Liver (tissue), 9 donors: ENCODE data around the gene RNLS. TPM values are rescaled to one million over a fixed set of nuclear protein-coding genes. Genes with fewer than 3 reads are reported as not detected.

Source experiments
- DNase-seq: peaks from one replicate; pipeline ENCODE4 v3.0.0-alpha.2; 2017; ENCODE audit warnings: low spot score
- H3K27ac ChIP-seq, 2 donors: one replicate each; pipeline ENCODE4 v1.7.0; 2013; ENCODE audit warnings: inconsistent platforms in 2 of 2, low read length in 2 of 2, control low read depth in 1 of 2, low read depth in 1 of 2, mild to moderate bottlenecking in 1 of 2
- H3K27me3 ChIP-seq, 4 donors: one replicate each; pipeline versions ENCODE4 v1.6.1 to v1.7.0; 2013; ENCODE audit warnings: low read length in 3 of 4, inconsistent platforms in 1 of 4, mild to moderate bottlenecking in 1 of 4, moderate library complexity in 1 of 4; ENCODE audit not compliant: control insufficient read depth in 4 of 4, insufficient read depth in 4 of 4
- H3K36me3 ChIP-seq, 4 donors: one replicate each; pipeline versions ENCODE4 v1.6.1 to v1.7.0; 2013; ENCODE audit warnings: low read length in 3 of 4, mild to moderate bottlenecking in 3 of 4, low read depth in 1 of 4, moderate library complexity in 1 of 4; ENCODE audit not compliant: control insufficient read depth in 4 of 4, insufficient read depth in 3 of 4
- H3K4me1 ChIP-seq, 4 donors: one replicate each; pipeline versions ENCODE4 v1.6.1 to v1.7.0; 2013; ENCODE audit warnings: low read length in 3 of 4, mild to moderate bottlenecking in 3 of 4, moderate library complexity in 1 of 4; ENCODE audit not compliant: control insufficient read depth in 4 of 4, insufficient read depth in 4 of 4
- H3K4me3 ChIP-seq, 3 donors: one replicate each; pipeline versions ENCODE4 v1.6.1 to v1.7.0; 2013; ENCODE audit warnings: low read length in 3 of 3, control low read depth in 1 of 3, low read depth in 1 of 3, mild to moderate bottlenecking in 1 of 3
- H3K9ac ChIP-seq, 2 donors: one replicate each; pipeline ENCODE4 v1.7.0; 2013; ENCODE audit warnings: low read length in 2 of 2, mild to moderate bottlenecking in 2 of 2, moderate library complexity in 2 of 2, control low read depth in 1 of 2, low read depth in 1 of 2
- H3K9me3 ChIP-seq, 4 donors: one replicate each; pipeline versions ENCODE4 v1.6.1 to v1.7.0; 2013; ENCODE audit warnings: low read length in 3 of 4; ENCODE audit not compliant: control insufficient read depth in 4 of 4
- FOXA1 ChIP-seq: IDR thresholded peaks from 2 replicates; pipeline ENCODE4 v1.6.1; 2016; ENCODE audit warnings: antibody characterized with exemption
- FOXA2 ChIP-seq: IDR thresholded peaks from 2 replicates; pipeline ENCODE4 v1.6.1; 2016; ENCODE audit warnings: antibody characterized with exemption
- GABPA ChIP-seq, 2 donors: IDR thresholded peaks in 1 of 2; conservative IDR thresholded peaks in 1 of 2; 2 replicates each; pipeline ENCODE4 v1.6.1; 2016; ENCODE audit warnings: antibody characterized with exemption in 2 of 2, mild to moderate bottlenecking in 1 of 2, moderate library complexity in 1 of 2
- HNF4A ChIP-seq, 2 donors: conservative IDR thresholded peaks; 2 replicates each; pipeline ENCODE4 v1.6.1; 2016; ENCODE audit warnings: antibody characterized with exemption in 2 of 2, mild to moderate bottlenecking in 2 of 2
- HNF4G ChIP-seq: IDR thresholded peaks from 2 replicates; pipeline ENCODE4 v1.6.1; 2016; ENCODE audit warnings: antibody characterized with exemption
- JUND ChIP-seq, 2 donors: IDR thresholded peaks; 2 replicates each; pipeline ENCODE4 v1.6.1; 2016; ENCODE audit warnings: antibody characterized with exemption in 2 of 2
- NR2F2 ChIP-seq: IDR thresholded peaks from 2 replicates; pipeline ENCODE4 v1.6.1; 2016; ENCODE audit warnings: antibody characterized with exemption
- RAD21 ChIP-seq, 2 donors: IDR thresholded peaks; 2 replicates each; pipeline ENCODE4 v1.6.1; 2016; ENCODE audit warnings: antibody characterized with exemption in 2 of 2, mild to moderate bottlenecking in 2 of 2
- RXRA ChIP-seq, 2 donors: IDR thresholded peaks; 2 replicates each; pipeline ENCODE4 v1.6.1; 2017 to 2018; ENCODE audit warnings: antibody characterized with exemption in 2 of 2, mild to moderate bottlenecking in 1 of 2
- TAF1 ChIP-seq: conservative IDR thresholded peaks from 2 replicates; pipeline ENCODE4 v1.6.1; 2016; ENCODE audit warnings: antibody characterized with exemption, mild to moderate bottlenecking
- YY1 ChIP-seq: IDR thresholded peaks from 2 replicates; pipeline ENCODE4 v1.6.1; 2016; ENCODE audit warnings: antibody characterized with exemption, mild to moderate bottlenecking
- WGBS: extraction: QIAGEN DNeasy Blood & Tissue Kit; methylation state at CpG from one replicate; pipeline ENCODE4 v1.1.7; 2013; 5-methylcytosine and 5-hydroxymethylcytosine counted together
- polyA plus RNA-seq, 2 donors: library from polyadenylated mRNA; stranded (reverse) in 1 of 2; unstranded in 1 of 2; fragments of 200-250 nt in 1 of 2; fragments of >200 nt in 1 of 2; fragmentation: Nextera tagmentation in 1 of 2; extraction: Ambion mirVana in 1 of 2; gene quantifications; one replicate each; pipeline versions ENCODE4 v1.2.1 to v1.2.3, GENCODE V29; 2013 to 2015
- total RNA-seq, 2 donors: library from RNA; depleted of rRNA; stranded (reverse); fragments of >200 nt; gene quantifications; one replicate each; pipeline ENCODE4 v1.2.3, GENCODE V29; 2014
- TF ChIP-seq, protein P1 (sequence below): IDR thresholded peaks from 2 replicates; pipeline ENCODE4 v1.6.1; 2016; ENCODE audit warnings: antibody characterized with exemption
- TF ChIP-seq, protein P2 (sequence below): IDR thresholded peaks from 2 replicates; pipeline ENCODE4 v1.6.1; 2016; ENCODE audit warnings: antibody characterized with exemption
- TF ChIP-seq, protein P3 (sequence below): IDR thresholded peaks from 2 replicates; pipeline ENCODE4 v1.6.1; 2016; ENCODE audit warnings: antibody characterized with exemption, mild to moderate bottlenecking
- donor health status: healthy.
- donor health status: healthy.
- donor health status: healthy.
- donor health status: healthy.
- donor health status: healthy.

Gene RNLS
- total and polyA plus RNA-seq, 4 donors = 4.1 to 12.4 (median 7.5) TPM

DNA sequence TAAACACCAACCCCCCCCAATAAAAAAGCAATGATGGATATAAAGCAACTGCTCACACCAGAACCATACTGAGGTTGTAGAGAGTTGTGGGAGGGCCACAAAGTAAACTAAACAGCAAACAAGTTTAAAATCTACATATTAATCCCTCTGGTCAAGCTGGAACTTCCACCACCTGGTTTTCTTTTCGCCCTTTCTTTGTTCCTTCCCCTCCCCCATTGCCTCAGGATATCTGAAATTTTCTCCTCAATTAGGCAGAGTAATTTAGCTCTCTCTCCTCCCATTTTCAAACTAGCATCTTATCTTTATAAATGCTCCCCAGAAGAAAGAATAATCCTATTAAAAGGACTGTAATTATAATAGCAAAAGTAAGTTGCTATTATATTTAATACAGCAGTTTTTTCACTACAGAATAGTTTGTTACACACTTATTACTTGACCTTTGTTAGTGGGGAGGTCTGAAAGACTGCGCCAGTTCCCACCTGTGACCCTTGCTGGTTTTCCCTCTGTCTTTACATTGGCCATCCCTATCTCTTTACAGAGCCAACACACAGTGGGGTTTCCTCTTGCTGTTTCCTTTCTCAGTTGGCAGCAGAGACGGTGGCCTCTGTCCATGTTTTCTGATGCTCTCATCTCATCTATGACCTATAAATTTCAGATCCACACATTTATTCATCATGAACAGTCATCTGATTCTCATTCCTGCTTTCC is 235.4 kb downstream of the RNLS start (continued):
- no peak for TF ChIP-seq GABPA (IDR thresholded peaks at IDR 0.05 in 1 of 2, conservative IDR thresholded peaks at IDR 0.05 in 1 of 2)
- TF ChIP-seq NR2F2 = no peak
- TF ChIP-seq HNF4A (conservative IDR thresholded peaks at IDR 0.05) = no peak
- no peak for TF ChIP-seq YY1
- TF ChIP-seq, protein P1, sequence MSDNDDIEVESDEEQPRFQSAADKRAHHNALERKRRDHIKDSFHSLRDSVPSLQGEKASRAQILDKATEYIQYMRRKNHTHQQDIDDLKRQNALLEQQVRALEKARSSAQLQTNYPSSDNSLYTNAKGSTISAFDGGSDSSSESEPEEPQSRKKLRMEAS = no peak

DNA sequence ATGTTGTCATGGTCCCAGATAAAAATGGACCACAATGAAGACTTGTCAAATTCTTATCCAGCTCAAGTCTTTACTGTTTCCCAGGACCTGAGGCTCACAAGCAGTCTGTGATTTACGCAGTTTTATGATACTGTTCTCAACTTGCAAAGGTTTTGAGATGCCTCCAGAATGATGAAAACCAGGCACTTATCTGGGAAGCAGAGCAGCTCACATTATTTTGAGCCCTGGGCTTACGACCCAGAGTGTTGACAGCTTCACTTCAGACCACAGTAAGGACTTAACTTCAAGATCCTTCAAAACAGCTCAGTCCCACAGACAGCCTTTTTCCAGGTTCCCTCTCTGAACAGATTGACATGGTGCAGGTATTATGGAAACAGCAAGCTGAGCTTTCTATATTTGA is 236.1 kb downstream of the RNLS start:
- no peak overlapping the region for H3K27ac ChIP-seq
- peaks cover 0 to 23% (median 14%) of the 10 kb centered on the region in 4 donors for H3K4me1 ChIP-seq
- H3K27me3 ChIP-seq = no peaks in the 10 kb centered on the region
- no peaks in the 10 kb centered on the region for H3K36me3 ChIP-seq
- TF ChIP-seq TAF1 (no peak), GABPA (IDR thresholded peaks at IDR 0.05 in 1 of 2, conservative IDR thresholded peaks at IDR 0.05 in 1 of 2) (no peak), HNF4G (no peak)
- TF ChIP-seq, protein P2, sequence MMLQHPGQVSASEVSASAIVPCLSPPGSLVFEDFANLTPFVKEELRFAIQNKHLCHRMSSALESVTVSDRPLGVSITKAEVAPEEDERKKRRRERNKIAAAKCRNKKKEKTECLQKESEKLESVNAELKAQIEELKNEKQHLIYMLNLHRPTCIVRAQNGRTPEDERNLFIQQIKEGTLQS = no peak
- WGBS = 86% methylated on average over 2 of the region's 2 CpGs
- no peak overlapping the region for H3K9ac ChIP-seq
- no peaks in the 10 kb centered on the region for H3K9me3 ChIP-seq
- no peak for DNase-seq
- no peak overlapping the region for H3K4me3 ChIP-seq

DNA sequence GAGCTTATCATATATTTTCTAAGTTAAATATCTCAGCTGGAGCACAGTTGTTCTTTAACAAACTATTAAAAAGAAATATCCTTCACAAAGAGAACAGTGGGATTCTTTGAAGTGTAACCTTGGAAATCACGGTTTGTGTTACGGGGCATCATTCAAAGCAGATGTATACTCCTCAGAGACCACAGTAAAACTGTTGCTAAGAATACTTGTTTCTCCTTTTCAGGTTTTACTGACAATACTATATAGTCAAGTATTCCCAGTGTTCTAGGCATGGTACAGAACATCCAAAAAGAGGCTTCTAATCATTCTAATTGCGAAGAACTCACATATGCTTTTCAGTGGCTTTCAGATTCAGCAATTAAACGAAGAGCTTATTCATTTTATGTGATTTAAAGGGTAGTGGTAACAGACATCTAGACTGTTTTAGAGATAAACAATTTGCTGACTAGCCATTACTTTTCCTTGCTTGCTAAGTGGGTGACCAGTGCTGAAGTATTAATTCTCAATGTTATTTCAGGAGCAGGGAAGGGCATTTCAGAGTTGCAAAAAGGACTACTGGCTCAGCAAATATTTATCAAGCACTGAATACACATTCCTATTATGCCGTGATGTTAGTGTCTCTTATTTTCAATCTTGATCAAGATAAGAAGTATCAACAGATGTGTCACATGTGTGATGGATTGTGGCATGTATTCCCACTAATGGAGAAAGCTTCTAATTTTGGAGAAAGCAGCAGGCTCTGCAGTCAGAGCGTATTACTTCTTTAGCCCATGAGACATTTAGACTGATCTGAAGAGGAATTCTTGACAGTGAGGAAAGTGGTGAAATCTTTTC is 236.8 kb downstream of the RNLS start:
- TF ChIP-seq, protein P2 = no peak
- TF ChIP-seq HNF4A (conservative IDR thresholded peaks at IDR 0.05) (peak; percentile 19 to 40), YY1 (peak; percentile 32), FOXA1 (peak; percentile 14), JUND (IDR thresholded peaks at IDR 0.05) (peak in 1 of 2 donors; percentile 30), HNF4G (no peak), GABPA (IDR thresholded peaks at IDR 0.05 in 1 of 2, conservative IDR thresholded peaks at IDR 0.05 in 1 of 2) (no peak), FOXA2 (peak; percentile 65), RAD21 (IDR thresholded peaks at IDR 0.05) (peak; percentile 1 to 36), RXRA (IDR thresholded peaks at IDR 0.05) (peak in 1 of 2 donors; percentile 51), TAF1 (no peak)
- TF ChIP-seq, protein P3, sequence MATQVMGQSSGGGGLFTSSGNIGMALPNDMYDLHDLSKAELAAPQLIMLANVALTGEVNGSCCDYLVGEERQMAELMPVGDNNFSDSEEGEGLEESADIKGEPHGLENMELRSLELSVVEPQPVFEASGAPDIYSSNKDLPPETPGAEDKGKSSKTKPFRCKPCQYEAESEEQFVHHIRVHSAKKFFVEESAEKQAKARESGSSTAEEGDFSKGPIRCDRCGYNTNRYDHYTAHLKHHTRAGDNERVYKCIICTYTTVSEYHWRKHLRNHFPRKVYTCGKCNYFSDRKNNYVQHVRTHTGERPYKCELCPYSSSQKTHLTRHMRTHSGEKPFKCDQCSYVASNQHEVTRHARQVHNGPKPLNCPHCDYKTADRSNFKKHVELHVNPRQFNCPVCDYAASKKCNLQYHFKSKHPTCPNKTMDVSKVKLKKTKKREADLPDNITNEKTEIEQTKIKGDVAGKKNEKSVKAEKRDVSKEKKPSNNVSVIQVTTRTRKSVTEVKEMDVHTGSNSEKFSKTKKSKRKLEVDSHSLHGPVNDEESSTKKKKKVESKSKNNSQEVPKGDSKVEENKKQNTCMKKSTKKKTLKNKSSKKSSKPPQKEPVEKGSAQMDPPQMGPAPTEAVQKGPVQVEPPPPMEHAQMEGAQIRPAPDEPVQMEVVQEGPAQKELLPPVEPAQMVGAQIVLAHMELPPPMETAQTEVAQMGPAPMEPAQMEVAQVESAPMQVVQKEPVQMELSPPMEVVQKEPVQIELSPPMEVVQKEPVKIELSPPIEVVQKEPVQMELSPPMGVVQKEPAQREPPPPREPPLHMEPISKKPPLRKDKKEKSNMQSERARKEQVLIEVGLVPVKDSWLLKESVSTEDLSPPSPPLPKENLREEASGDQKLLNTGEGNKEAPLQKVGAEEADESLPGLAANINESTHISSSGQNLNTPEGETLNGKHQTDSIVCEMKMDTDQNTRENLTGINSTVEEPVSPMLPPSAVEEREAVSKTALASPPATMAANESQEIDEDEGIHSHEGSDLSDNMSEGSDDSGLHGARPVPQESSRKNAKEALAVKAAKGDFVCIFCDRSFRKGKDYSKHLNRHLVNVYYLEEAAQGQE = no peak
- H3K4me1 ChIP-seq = peaks cover 0 to 23% (median 14%) of the 10 kb centered on the region in 4 donors
- DNase-seq = no peak
- no peaks in the 10 kb centered on the region for H3K36me3 ChIP-seq
- WGBS = 61% methylated on average over 6 of the region's 6 CpGs
- H3K27me3 ChIP-seq = no peaks in the 10 kb centered on the region
- H3K9ac ChIP-seq = no peak overlapping the region
- no peak overlapping the region for H3K27ac ChIP-seq
- no peaks in the 10 kb centered on the region for H3K9me3 ChIP-seq
- no peak overlapping the region for H3K4me3 ChIP-seq
